Measurements from ENCODE around the gene C11orf24.
"Not testable (repeated sequence)": the region's sequence is repeated elsewhere in the genome, so short reads cannot be mapped to it uniquely, and the experiment has no call there.

The C11orf24 gene

GRCh38 chr11:68287419-68287818 lies 15.6 kb upstream of the C11orf24 start:
- peaks cover 2% of the 10 kb centered on the region for H3K36me3 Mint-ChIP-seq
- H3K9me3 Mint-ChIP-seq, result no peaks in the 10 kb centered on the region
- H3K27me3 Mint-ChIP-seq, result peaks cover 3% of the 10 kb centered on the region
- H3K4me1 Mint-ChIP-seq, result peaks cover 10% of the 10 kb centered on the region
- no peak overlapping the region for H3K27ac Mint-ChIP-seq
- H3K4me3 Mint-ChIP-seq, result no peak overlapping the region

- not testable (repeated sequence) for H3K9me3 Mint-ChIP-seq, H3K27ac Mint-ChIP-seq, H3K27me3 Mint-ChIP-seq
Measured at GRCh38 chr11:68284588-68284987, 12.8 kb upstream of the C11orf24 start.

GRCh38 chr11:68282861-68283230 lies 11.1 kb upstream of the C11orf24 start:
- Mint-ChIP-seq H3K4me1 (peaks cover 24% of the 10 kb centered on the region), H3K27me3 (peaks cover 2% of the 10 kb centered on the region), H3K27ac (peak overlapping the region; percentile 25)

More at GRCh38 chr11:68284588-68284987, 12.8 kb upstream of the C11orf24 start:
- not testable (repeated sequence) for H3K36me3 Mint-ChIP-seq, H3K4me3 Mint-ChIP-seq
- H3K4me1 Mint-ChIP-seq, result peaks cover 23% of the 10 kb centered on the region

GRCh38 chr11:68282141-68282860 lies 10.5 kb upstream of the C11orf24 start:
- H3K9me3 Mint-ChIP-seq, result no peaks in the 10 kb centered on the region
- peaks cover 2% of the 10 kb centered on the region for H3K27me3 Mint-ChIP-seq
- H3K27ac Mint-ChIP-seq, result peak overlapping the region; percentile 53
- no peaks in the 10 kb centered on the region for H3K36me3 Mint-ChIP-seq
- peaks cover 24% of the 10 kb centered on the region for H3K4me1 Mint-ChIP-seq
- peak overlapping the region; percentile 63 for H3K4me3 Mint-ChIP-seq

More at GRCh38 chr11:68282861-68283230, 11.1 kb upstream of the C11orf24 start:
- Mint-ChIP-seq H3K9me3 (no peaks in the 10 kb centered on the region), H3K36me3 (no peaks in the 10 kb centered on the region), H3K4me3 (peak overlapping the region; percentile 80)

- H3K4me3 Mint-ChIP-seq, result no peak overlapping the region
- H3K4me1 Mint-ChIP-seq, result peaks cover 24% of the 10 kb centered on the region
- peaks cover 2% of the 10 kb centered on the region for H3K27me3 Mint-ChIP-seq
- H3K36me3 Mint-ChIP-seq, result no peaks in the 10 kb centered on the region
- no peaks in the 10 kb centered on the region for H3K9me3 Mint-ChIP-seq
- peak overlapping the region; percentile 15 for H3K27ac Mint-ChIP-seq
Measured at GRCh38 chr11:68279676-68280075, 7.9 kb upstream of the C11orf24 start.

- H3K27ac Mint-ChIP-seq, result no peak overlapping the region
- no peaks in the 10 kb centered on the region for H3K9me3 Mint-ChIP-seq
- H3K36me3 Mint-ChIP-seq, result no peaks in the 10 kb centered on the region
- H3K4me1 Mint-ChIP-seq, result peaks cover 21% of the 10 kb centered on the region
- no peak overlapping the region for H3K4me3 Mint-ChIP-seq
- H3K27me3 Mint-ChIP-seq, result no peaks in the 10 kb centered on the region
Measured at GRCh38 chr11:68276861-68277260, 5.1 kb upstream of the C11orf24 start.

GRCh38 chr11:68275721-68276507 lies 4.1 kb upstream of the C11orf24 start:
- H3K9me3 Mint-ChIP-seq, result no peaks in the 10 kb centered on the region
- no peak overlapping the region for H3K27ac Mint-ChIP-seq
- no peaks in the 10 kb centered on the region for H3K27me3 Mint-ChIP-seq
- H3K4me3 Mint-ChIP-seq, result no peak overlapping the region
- H3K36me3 Mint-ChIP-seq, result no peaks in the 10 kb centered on the region
- peaks cover 21% of the 10 kb centered on the region for H3K4me1 Mint-ChIP-seq

- H3K27me3 Mint-ChIP-seq, result no peaks in the 10 kb centered on the region
- H3K4me1 Mint-ChIP-seq, result peaks cover 33% of the 10 kb centered on the region
- no peaks in the 10 kb centered on the region for H3K9me3 Mint-ChIP-seq
- H3K36me3 Mint-ChIP-seq, result no peaks in the 10 kb centered on the region
- H3K4me3 Mint-ChIP-seq, result no peak overlapping the region
- no peak overlapping the region for H3K27ac Mint-ChIP-seq
Measured at GRCh38 chr11:68274306-68274705, 2.5 kb upstream of the C11orf24 start.

- Mint-ChIP-seq H3K4me1 (peaks cover 41% of the 10 kb centered on the region), H3K36me3 (no peaks in the 10 kb centered on the region), H3K4me3 (peak overlapping the region; percentile 97), H3K9me3 (no peaks in the 10 kb centered on the region), H3K27me3 (no peaks in the 10 kb centered on the region), H3K27ac (no peak overlapping the region)
Measured at GRCh38 chr11:68273026-68273738, 1.4 kb upstream of the C11orf24 start.

GRCh38 chr11:68271023-68271780 lies 571 bp downstream of the C11orf24 start:
- Mint-ChIP-seq H3K27me3 (no peaks in the 10 kb centered on the region), H3K4me1 (peaks cover 41% of the 10 kb centered on the region), H3K36me3 (no peaks in the 10 kb centered on the region), H3K27ac (peak overlapping the region; percentile 89), H3K4me3 (peak overlapping the region; percentile 97), H3K9me3 (no peaks in the 10 kb centered on the region)

GRCh38 chr11:68270196-68271022 lies 1.4 kb downstream of the C11orf24 start:
- peaks cover 41% of the 10 kb centered on the region for H3K4me1 Mint-ChIP-seq
- H3K27ac Mint-ChIP-seq, result no peak overlapping the region
- H3K36me3 Mint-ChIP-seq, result no peaks in the 10 kb centered on the region
- peak overlapping the region; percentile 97 for H3K4me3 Mint-ChIP-seq
- H3K9me3 Mint-ChIP-seq, result no peaks in the 10 kb centered on the region
- H3K27me3 Mint-ChIP-seq, result no peaks in the 10 kb centered on the region

GRCh38 chr11:68269414-68270081 lies 2.2 kb downstream of the C11orf24 start:
- no peaks in the 10 kb centered on the region for H3K9me3 Mint-ChIP-seq
- H3K27me3 Mint-ChIP-seq, result no peaks in the 10 kb centered on the region
- peaks cover 41% of the 10 kb centered on the region for H3K4me1 Mint-ChIP-seq
- H3K27ac Mint-ChIP-seq, result no peak overlapping the region
- peaks cover 4% of the 10 kb centered on the region for H3K36me3 Mint-ChIP-seq
- H3K4me3 Mint-ChIP-seq, result peak overlapping the region; percentile 11

GRCh38 chr11:68267881-68268240 lies 3.9 kb downstream of the C11orf24 start:
- peaks cover 35% of the 10 kb centered on the region for H3K4me1 Mint-ChIP-seq
- no peaks in the 10 kb centered on the region for H3K27me3 Mint-ChIP-seq
- no peak overlapping the region for H3K27ac Mint-ChIP-seq
- H3K36me3 Mint-ChIP-seq, result peaks cover 4% of the 10 kb centered on the region
- no peaks in the 10 kb centered on the region for H3K9me3 Mint-ChIP-seq
- H3K4me3 Mint-ChIP-seq, result no peak overlapping the region

All from activated naive CD4-positive, alpha-beta T cell treated with anti-CD3 and anti-CD28 coated beads, Interleukin-2, amount 50 U/mL, for 24 hours (primary cell).